MCF 10A (cell line): ENCODE results near the gene ANKRD53. TPM values are rescaled to one million over a fixed set of nuclear protein-coding genes. Genes with fewer than 3 reads are reported as not detected.
A peak's percentile ranks its signal among the peaks of the same experiment; 100 is the strongest.

Experiments used
- BruUV-seq: library from RNA; stranded (reverse); fragments of 400-500 nt; replicated peaks from 2 replicates; lab custom pipeline; 2021; lab: Mats Ljungman, UMichigan
- CTCF ChIA-PET: fragments of 300-600 bp; sonication (Branson Sonifier 250); formaldehyde crosslinking; extraction: SDS; loops from one replicate; lab custom pipeline; 2021; ENCODE audit warnings: antibody characterized with exemption, inconsistent platforms; lab: Yijun Ruan, JAX
- POLR2A ChIA-PET: fragments of 300-600, 350-650 bp; sonication (Branson Sonifier 250); formaldehyde crosslinking; extraction: SDS; loops from one replicate; lab custom pipeline; 2020; ENCODE audit warnings: antibody characterized with exemption, inconsistent platforms; lab: Yijun Ruan, JAX
- DNase-seq: peaks from one replicate; pipeline ENCODE4 v3.0.0-alpha.2; 2018; ENCODE audit not compliant: unreplicated experiment
- H3K27ac Mint-ChIP-seq: one replicate; pipeline ENCODE4 v1.8.0; 2022; ENCODE audit warnings: mild to moderate bottlenecking, low read depth, mixed read lengths; ENCODE audit not compliant: unreplicated experiment
- H3K27me3 Mint-ChIP-seq: one replicate; pipeline ENCODE4 v1.8.0; 2022; ENCODE audit warnings: mixed read lengths; ENCODE audit not compliant: insufficient read depth, unreplicated experiment
- H3K36me3 Mint-ChIP-seq: one replicate; pipeline ENCODE4 v1.8.0; 2022; ENCODE audit warnings: mild to moderate bottlenecking, moderate library complexity, mixed read lengths; ENCODE audit not compliant: insufficient read depth, unreplicated experiment
- H3K4me1 Mint-ChIP-seq: one replicate; pipeline ENCODE4 v1.8.0; 2022; ENCODE audit warnings: mixed read lengths; ENCODE audit not compliant: insufficient read depth, unreplicated experiment
- H3K4me3 Mint-ChIP-seq: one replicate; pipeline ENCODE4 v1.8.0; 2022; ENCODE audit warnings: mild to moderate bottlenecking, moderate library complexity, mixed read lengths; ENCODE audit not compliant: unreplicated experiment
- H3K9me3 Mint-ChIP-seq: one replicate; pipeline ENCODE4 v1.8.0; 2022; ENCODE audit warnings: mixed read lengths; ENCODE audit not compliant: unreplicated experiment
- intact Hi-C: fragments of 100-400 bp; cut with micrococcal nuclease; formaldehyde crosslinking; loops from 2 replicates; pipeline ENCODE4 v1.14.1; 2022
- total RNA-seq: library from RNA; stranded (reverse); gene quantifications from 2 replicates; pipeline ENCODE4 v1.2.3, GENCODE V29; 2022
- TF ChIP-seq, protein P1 (sequence below): fragments of 200-600 bp; IDR thresholded peaks from one replicate; pipeline ENCODE4 v1.8.0; 2022; ENCODE audit warnings: antibody characterized with exemption, mild to moderate bottlenecking; ENCODE audit not compliant: unreplicated experiment

Gene ANKRD53
- total RNA-seq, 1 experiment from 2014 or later, result not detected

DNA sequence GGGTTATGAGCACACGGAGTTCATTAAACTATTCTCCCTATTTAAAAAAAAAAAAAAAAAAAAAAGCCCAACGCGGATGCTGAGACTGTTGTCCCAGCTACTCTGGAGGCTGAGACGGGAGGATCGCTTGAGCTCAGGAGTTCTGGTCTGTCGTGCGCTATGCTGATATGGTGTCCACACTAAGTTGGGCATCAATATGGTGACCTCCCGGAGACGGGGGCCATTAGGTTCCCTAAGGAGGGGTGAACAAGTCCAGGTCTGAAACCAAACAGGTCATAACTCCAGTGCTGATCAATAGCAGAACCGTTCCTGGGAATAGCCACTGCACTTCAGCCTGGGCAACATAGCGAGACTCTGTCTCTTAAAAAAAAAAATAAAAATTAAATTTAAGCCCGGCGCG, 12.9 kb upstream of the ANKRD53 start:
- ChIA-PET POLR2A (interaction anchor here (0.7 to 1.7 kb wide), 2 partner anchors 12 to 100 kb away, joined by 3 to 4 read pairs; partner anchors contain the start of gene ANKRD53), CTCF (interaction anchor here (0.7 to 2.9 kb wide), 7 partner anchors 8 to 673 kb away, joined by 3 to 13 read pairs (median 4); no protein-coding TSS in a partner anchor)
- no peak for DNase-seq
- Mint-ChIP-seq H3K4me3 (peak overlapping the region; percentile 63), H3K27ac (no peak overlapping the region), H3K9me3 (no peaks in the 10 kb centered on the region), H3K4me1 (no peaks in the 10 kb centered on the region), H3K27me3 (peaks cover 51% of the 10 kb centered on the region), H3K36me3 (no peaks in the 10 kb centered on the region)
- intact Hi-C loops, result no loop called here
- TF ChIP-seq, protein P1, sequence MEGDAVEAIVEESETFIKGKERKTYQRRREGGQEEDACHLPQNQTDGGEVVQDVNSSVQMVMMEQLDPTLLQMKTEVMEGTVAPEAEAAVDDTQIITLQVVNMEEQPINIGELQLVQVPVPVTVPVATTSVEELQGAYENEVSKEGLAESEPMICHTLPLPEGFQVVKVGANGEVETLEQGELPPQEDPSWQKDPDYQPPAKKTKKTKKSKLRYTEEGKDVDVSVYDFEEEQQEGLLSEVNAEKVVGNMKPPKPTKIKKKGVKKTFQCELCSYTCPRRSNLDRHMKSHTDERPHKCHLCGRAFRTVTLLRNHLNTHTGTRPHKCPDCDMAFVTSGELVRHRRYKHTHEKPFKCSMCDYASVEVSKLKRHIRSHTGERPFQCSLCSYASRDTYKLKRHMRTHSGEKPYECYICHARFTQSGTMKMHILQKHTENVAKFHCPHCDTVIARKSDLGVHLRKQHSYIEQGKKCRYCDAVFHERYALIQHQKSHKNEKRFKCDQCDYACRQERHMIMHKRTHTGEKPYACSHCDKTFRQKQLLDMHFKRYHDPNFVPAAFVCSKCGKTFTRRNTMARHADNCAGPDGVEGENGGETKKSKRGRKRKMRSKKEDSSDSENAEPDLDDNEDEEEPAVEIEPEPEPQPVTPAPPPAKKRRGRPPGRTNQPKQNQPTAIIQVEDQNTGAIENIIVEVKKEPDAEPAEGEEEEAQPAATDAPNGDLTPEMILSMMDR, result no peak
- no TSS peak for BruUV-seq

DNA sequence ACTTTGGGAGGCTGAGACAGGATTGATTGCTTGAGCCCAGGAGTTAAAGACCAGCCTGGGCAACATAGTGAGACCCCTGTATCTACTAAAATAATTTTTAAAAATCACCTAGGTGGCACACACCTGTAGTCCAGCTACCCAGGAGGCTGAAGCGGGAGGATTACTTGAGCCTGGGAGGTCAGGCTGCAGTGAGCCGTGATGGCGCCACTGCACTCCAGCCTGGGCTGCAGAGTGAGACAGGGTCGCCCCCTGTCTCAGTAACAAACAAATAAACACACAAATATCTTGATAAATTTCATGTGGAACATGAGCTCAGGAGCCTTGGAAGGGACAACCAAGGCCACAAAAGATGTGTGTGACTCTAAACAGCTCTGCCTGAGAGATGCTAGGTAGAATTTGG, 11.7 kb upstream of the ANKRD53 start:
- no peak overlapping the region for H3K27ac Mint-ChIP-seq
- intact Hi-C loops, result no loop called here
- no peaks in the 10 kb centered on the region for H3K36me3 Mint-ChIP-seq
- no peaks in the 10 kb centered on the region for H3K9me3 Mint-ChIP-seq
- peaks cover 61% of the 10 kb centered on the region for H3K27me3 Mint-ChIP-seq
- no peak for DNase-seq
- ChIA-PET CTCF (interaction anchor here (0.6 to 2.9 kb wide), 8 partner anchors 10 to 309 kb away, joined by 3 to 13 read pairs (median 6); partner anchors contain the start of gene ANKRD53), POLR2A (no interaction called here)
- H3K4me1 Mint-ChIP-seq, result no peaks in the 10 kb centered on the region
- TF ChIP-seq, protein P1, result no peak
- BruUV-seq, result no TSS peak
- H3K4me3 Mint-ChIP-seq, result no peak overlapping the region

DNA sequence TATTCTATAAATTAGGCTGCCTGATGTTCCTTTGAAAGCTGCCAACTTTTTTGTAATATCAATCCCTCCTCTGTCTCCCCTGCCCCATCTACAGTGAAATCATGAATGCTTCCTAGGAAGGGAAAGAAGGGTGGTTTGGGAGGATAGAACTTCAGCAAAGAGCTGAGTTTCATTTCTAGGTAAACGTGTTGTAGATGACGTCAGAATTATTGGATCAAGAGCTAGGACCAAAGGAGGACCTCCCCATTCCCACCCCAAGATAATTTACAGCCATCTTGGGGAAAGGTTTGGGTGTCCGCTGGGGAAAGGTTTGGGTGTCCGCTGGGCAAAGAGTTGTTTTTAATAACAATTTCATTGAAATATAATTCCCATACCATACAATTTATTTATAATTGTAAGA, 11.2 kb upstream of the ANKRD53 start:
- peaks cover 61% of the 10 kb centered on the region for H3K27me3 Mint-ChIP-seq
- no peaks in the 10 kb centered on the region for H3K4me1 Mint-ChIP-seq
- TF ChIP-seq, protein P1, result no peak
- H3K36me3 Mint-ChIP-seq, result no peaks in the 10 kb centered on the region
- DNase-seq, result no peak
- intact Hi-C loops, result no loop called here
- ChIA-PET POLR2A (no interaction called here), CTCF (interaction anchor here (0.6 to 2.9 kb wide), 4 partner anchors 10 to 104 kb away, joined by 3 to 13 read pairs (median 8); no protein-coding TSS in a partner anchor)
- H3K27ac Mint-ChIP-seq, result no peak overlapping the region
- BruUV-seq, result no TSS peak
- no peak overlapping the region for H3K4me3 Mint-ChIP-seq
- H3K9me3 Mint-ChIP-seq, result no peaks in the 10 kb centered on the region

DNA sequence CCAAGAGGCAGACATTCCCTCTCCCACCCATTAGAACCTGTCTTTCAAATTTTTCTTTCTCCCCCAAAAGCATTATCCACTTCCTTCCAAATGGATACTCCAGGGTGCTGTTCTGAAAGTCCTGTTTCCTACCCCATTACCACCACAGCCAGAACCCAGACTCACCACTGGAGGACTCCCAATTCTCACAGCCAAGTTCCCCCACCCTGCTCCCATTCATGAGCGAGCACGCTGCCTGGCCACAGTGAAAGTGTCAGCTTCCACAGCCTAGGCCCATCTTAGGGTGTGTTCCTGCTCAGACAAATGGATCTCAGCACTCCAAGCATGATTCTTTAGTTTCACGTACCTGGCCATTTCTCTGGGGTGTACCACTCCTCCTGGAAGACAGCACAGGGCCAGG, 3.8 kb upstream of the ANKRD53 start:
- H3K27me3 Mint-ChIP-seq, result peaks cover 56% of the 10 kb centered on the region
- no peak overlapping the region for H3K27ac Mint-ChIP-seq
- no peak for DNase-seq
- no peak overlapping the region for H3K4me3 Mint-ChIP-seq
- peaks cover 17% of the 10 kb centered on the region for H3K4me1 Mint-ChIP-seq
- intact Hi-C loops, result no loop called here
- ChIA-PET CTCF (interaction anchor here (0.8 to 1.2 kb wide), 4 partner anchors 10 to 113 kb away, joined by 3 to 4 read pairs (median 4); no protein-coding TSS in a partner anchor), POLR2A (no interaction called here)
- H3K36me3 Mint-ChIP-seq, result no peaks in the 10 kb centered on the region
- no TSS peak for BruUV-seq
- TF ChIP-seq, protein P1, result no peak
- H3K9me3 Mint-ChIP-seq, result no peaks in the 10 kb centered on the region
